ENCODE data around the gene NRK. TPM values are rescaled to one million over a fixed set of nuclear protein-coding genes. Genes with fewer than 3 reads are reported as not detected.

Gene NRK
- total RNA-seq, 2 experiments from 2014 or later, result not detected

Other genes starting within 250 kb of the NRK start
- gene SERPINA7, start 216.2 kb downstream of the NRK start, total RNA-seq, result not detected

All from activated CD4-positive, alpha-beta T cell treated with anti-CD3 and anti-CD28 coated beads, Interleukin-2, amount 10 ng/mL, durations not matched to agents 7 days and 5 days (primary cell).